Measurements from ENCODE around the gene PSD4.

PSD4 gene

GRCh38 chr2:113240915-113241911 lies 67.4 kb downstream of the PSD4 start:
- peak; percentile 3 for DNase-seq

GRCh38 chr2:113242327-113242726 lies 68.6 kb downstream of the PSD4 start:
- DNase-seq: no peak

- no peak for DNase-seq
Measured at GRCh38 chr2:113245276-113245711, 71.5 kb downstream of the PSD4 start.

GRCh38 chr2:113246606-113247005 lies 72.8 kb downstream of the PSD4 start:
- no peak for DNase-seq

- DNase-seq: peak; percentile 40
Measured at GRCh38 chr2:113248997-113249770, 75.4 kb downstream of the PSD4 start.

GRCh38 chr2:113251118-113251517 lies 77.3 kb downstream of the PSD4 start:
- no peak for DNase-seq

- DNase-seq: no peak
Measured at GRCh38 chr2:113252047-113252590, 78.3 kb downstream of the PSD4 start.

GRCh38 chr2:113253453-113253852 lies 79.7 kb downstream of the PSD4 start:
- no peak for DNase-seq

GRCh38 chr2:113255140-113256070 lies 81.6 kb downstream of the PSD4 start:
- no peak for DNase-seq

- no peak for DNase-seq
Measured at GRCh38 chr2:113257516-113258264, 83.9 kb downstream of the PSD4 start.

- no peak for DNase-seq
Measured at GRCh38 chr2:113258471-113259147, 84.8 kb downstream of the PSD4 start.
